Skeletal muscle satellite cell (primary cell): ENCODE results near the gene COBL.

Source experiments
- H3K27me3 ChIP-seq: 2 replicates; pipeline ENCODE4 v1.7.0; 2013; ENCODE audit warnings: low read length; ENCODE audit not compliant: control insufficient read depth, insufficient read depth
- H3K36me3 ChIP-seq: 2 replicates; pipeline ENCODE4 v1.7.0; 2013; ENCODE audit warnings: mild to moderate bottlenecking, control low read depth, low read length; ENCODE audit not compliant: insufficient read depth
- H3K4me1 ChIP-seq: 2 replicates; pipeline ENCODE4 v1.7.0; 2013; ENCODE audit warnings: low read length; ENCODE audit not compliant: control insufficient read depth, insufficient read depth
- H3K4me2 ChIP-seq: 2 replicates; pipeline ENCODE4 v1.7.0; 2013; ENCODE audit warnings: mild to moderate bottlenecking, low read length
- H3K4me3 ChIP-seq: 2 replicates; pipeline ENCODE4 v1.7.0; 2013; ENCODE audit warnings: low read length
- H3K9ac ChIP-seq: 2 replicates; pipeline ENCODE4 v1.7.0; 2013; ENCODE audit warnings: mild to moderate bottlenecking, low read depth, low read length, moderate library complexity
- H3K9me3 ChIP-seq: replicated peaks from 2 replicates; pipeline ENCODE4 v1.7.0; 2013; ENCODE audit warnings: mild to moderate bottlenecking, control low read depth, low read length

The COBL gene

DNA sequence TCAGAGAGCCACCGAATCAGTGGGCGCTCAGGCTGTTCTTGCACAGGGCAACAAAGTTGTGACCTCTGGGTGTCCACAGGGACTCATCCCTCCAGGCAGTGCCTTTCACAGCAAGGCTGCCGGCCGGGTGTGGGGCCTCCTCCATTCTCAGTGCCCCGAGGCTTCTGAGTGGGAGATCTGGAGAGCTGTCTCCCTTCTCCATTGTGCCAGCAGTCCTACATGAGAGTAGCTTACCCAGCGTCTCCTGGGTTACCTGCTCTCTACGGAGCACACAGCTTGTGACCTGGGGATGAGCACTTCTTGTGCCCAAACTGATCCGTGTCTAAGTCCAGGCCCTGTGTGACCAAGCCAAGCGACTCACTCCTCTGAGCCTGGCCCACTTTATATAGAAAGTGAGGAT lies 293.1 kb downstream of the COBL start:
- Histone ChIP-seq H3K9ac (no peak overlapping the region), H3K9me3 (no peaks in the 10 kb centered on the region), H3K36me3 (no peaks in the 10 kb centered on the region), H3K4me2 (no peak overlapping the region), H3K4me3 (no peak overlapping the region), H3K4me1 (peaks cover 16% of the 10 kb centered on the region), H3K27me3 (peaks cover 3% of the 10 kb centered on the region)

DNA sequence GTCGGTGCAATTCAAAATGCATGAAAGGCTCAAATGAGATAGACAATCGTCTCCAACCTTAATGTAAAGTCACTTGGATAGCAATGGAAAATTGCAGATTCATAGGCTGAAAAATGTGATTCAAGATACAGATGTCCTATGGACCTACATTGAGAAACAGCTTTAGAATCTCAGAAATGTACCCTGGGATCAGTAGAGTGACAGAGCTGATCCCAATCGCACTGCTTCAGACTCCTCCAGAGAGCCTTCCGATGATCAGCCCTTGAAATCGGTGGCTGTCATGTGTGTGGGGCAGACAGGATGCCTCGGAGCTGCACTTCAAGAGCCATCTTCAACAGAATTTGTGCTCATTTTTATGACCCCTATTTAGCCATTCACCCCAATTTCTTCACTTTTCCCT lies 293.8 kb downstream of the COBL start:
- peaks cover 3% of the 10 kb centered on the region for H3K27me3 ChIP-seq
- H3K4me1 ChIP-seq, result peaks cover 16% of the 10 kb centered on the region
- H3K9ac ChIP-seq, result no peak overlapping the region
- no peak overlapping the region for H3K4me2 ChIP-seq
- no peaks in the 10 kb centered on the region for H3K36me3 ChIP-seq
- no peak overlapping the region for H3K4me3 ChIP-seq
- no peaks in the 10 kb centered on the region for H3K9me3 ChIP-seq

DNA sequence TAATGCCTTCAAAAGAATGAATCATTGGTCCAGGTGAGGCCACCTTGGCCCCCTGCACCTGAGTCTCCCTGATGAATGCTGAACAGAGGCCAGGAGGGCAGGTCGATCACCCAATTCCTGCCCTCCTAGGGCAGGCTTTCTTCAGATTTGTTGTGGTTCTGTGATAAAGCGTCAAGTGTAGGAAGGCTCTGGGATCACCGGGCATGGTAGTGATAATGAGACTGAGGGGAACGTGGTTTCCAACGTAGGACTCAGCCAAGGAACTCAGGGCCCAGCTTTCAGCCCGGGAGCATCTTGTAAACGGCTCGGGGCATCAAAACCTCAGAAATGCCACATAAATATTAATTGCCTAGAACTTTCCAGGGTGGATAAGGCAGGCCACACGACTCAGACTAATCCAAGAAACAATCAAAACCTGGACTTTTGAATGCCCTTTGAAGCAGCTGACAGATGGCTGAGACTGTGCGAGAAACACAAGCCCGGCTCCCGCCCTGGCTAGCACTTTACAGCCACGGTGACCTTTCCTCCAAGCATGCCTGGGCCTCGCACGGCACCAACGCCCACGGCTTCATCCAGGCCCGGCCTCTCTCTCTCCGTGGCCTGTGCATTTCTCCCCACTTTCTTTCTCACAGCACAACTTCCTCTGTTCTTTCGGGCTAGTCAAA lies 294.6 kb downstream of the COBL start:
- Histone ChIP-seq H3K9ac (no peak overlapping the region), H3K9me3 (no peaks in the 10 kb centered on the region), H3K36me3 (no peaks in the 10 kb centered on the region), H3K4me1 (peaks cover 16% of the 10 kb centered on the region), H3K27me3 (peaks cover 3% of the 10 kb centered on the region), H3K4me3 (no peak overlapping the region), H3K4me2 (no peak overlapping the region)

DNA sequence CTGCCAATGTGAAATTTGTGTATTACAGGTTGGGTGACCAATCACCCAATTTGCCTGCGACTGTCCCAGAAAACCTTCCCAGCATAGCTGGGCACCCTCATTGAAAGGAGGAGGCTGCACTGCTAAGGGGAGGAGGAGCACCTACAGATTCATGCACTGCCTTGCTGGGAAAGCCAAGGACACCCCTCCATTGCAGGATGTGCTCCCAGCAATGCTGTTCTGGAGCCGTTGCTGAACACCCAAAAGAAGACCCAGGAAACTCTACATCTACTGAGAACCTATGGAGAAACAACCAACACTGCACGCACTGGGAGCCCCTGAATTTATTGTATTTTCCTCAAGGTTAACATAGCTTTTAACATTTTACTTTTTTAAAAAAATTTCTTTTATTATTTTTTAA lies 295.7 kb downstream of the COBL start:
- peaks cover 3% of the 10 kb centered on the region for H3K27me3 ChIP-seq
- H3K4me3 ChIP-seq, result no peak overlapping the region
- peaks cover 16% of the 10 kb centered on the region for H3K4me1 ChIP-seq
- no peak overlapping the region for H3K4me2 ChIP-seq
- H3K9ac ChIP-seq, result no peak overlapping the region
- H3K9me3 ChIP-seq, result no peaks in the 10 kb centered on the region
- no peaks in the 10 kb centered on the region for H3K36me3 ChIP-seq

DNA sequence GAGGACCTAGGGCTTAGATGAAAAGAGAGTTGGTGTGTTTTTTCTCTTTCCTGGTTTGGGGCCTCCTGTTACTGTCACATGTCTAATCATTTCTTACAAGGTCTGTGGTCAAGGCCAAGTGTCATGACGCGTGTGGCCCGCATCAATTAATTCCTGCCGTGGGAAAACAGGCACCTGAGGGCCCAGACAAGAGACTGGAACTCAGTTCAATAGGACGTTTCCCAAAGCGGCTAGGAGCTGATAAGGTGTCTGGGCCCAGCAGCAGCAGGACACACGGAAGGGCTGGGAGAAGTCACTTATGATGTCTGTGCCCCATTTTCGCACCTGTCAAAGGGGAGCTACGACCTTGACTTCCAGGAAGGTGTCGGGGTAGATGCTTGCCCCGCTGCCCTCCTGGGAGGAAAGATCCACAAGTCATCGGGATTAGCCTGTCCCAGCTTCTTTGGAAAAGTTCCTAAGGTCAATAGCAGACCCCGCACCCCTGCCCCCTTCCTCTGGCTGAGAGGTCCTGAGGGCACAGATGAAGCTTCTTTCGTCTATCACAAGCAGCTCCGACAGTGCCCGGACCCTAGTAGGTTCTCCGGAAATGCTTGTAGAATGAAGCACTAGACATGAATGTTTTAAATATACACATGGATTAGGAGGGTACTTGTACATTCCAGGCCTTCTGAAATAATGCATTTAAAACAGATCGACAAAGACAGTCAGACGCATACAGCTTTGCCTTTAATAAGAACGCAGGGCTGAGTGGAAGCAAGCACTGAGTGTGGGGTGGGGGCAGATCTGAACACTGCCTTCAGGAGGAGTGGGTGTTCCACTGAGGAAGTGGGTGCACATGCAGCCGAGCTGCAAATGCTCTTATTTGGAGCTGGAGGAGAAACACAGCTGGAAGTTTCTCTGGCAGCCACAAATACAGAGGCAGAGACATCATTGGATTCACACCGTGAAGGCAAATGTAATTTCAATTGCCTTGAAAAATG lies 296.4 kb downstream of the COBL start:
- H3K4me2 ChIP-seq, result no peak overlapping the region
- H3K27me3 ChIP-seq, result peaks cover 9% of the 10 kb centered on the region
- peaks cover 16% of the 10 kb centered on the region for H3K4me1 ChIP-seq
- H3K4me3 ChIP-seq, result no peak overlapping the region
- H3K9me3 ChIP-seq, result no peaks in the 10 kb centered on the region
- no peak overlapping the region for H3K9ac ChIP-seq
- no peaks in the 10 kb centered on the region for H3K36me3 ChIP-seq

DNA sequence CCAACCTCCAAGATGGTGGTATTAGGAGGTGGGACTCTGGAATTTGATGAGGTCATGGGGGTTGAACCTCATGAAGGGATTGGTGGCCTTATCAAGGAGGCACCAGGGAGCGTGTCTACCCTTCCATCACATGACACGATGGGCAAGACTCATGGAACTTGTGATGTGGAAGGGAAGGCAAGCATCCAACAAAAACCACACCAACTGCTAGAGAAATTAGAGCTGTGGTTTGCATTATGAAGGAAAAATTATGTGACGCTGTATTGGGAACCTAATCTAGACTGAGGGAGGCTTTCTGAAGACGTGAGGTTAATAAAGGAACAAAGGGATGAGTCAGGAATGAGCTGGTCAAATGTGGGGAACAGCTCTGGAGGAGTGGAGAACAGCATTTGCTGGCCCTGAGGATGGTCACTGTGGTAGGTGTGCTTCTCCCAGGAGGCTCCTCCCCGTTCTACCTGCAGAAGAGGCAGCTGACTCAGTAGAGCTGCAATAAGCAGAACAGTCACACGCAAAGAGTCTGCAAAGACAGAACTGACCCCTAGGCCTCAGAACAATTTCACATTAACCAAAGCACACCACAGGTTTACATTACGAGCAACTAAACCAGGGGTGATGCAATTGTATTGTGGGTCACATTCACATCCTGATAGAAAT lies 297.3 kb downstream of the COBL start:
- peaks cover 12% of the 10 kb centered on the region for H3K27me3 ChIP-seq
- H3K4me2 ChIP-seq, result no peak overlapping the region
- no peaks in the 10 kb centered on the region for H3K36me3 ChIP-seq
- H3K9ac ChIP-seq, result no peak overlapping the region
- peaks cover 16% of the 10 kb centered on the region for H3K4me1 ChIP-seq
- no peaks in the 10 kb centered on the region for H3K9me3 ChIP-seq
- H3K4me3 ChIP-seq, result no peak overlapping the region

DNA sequence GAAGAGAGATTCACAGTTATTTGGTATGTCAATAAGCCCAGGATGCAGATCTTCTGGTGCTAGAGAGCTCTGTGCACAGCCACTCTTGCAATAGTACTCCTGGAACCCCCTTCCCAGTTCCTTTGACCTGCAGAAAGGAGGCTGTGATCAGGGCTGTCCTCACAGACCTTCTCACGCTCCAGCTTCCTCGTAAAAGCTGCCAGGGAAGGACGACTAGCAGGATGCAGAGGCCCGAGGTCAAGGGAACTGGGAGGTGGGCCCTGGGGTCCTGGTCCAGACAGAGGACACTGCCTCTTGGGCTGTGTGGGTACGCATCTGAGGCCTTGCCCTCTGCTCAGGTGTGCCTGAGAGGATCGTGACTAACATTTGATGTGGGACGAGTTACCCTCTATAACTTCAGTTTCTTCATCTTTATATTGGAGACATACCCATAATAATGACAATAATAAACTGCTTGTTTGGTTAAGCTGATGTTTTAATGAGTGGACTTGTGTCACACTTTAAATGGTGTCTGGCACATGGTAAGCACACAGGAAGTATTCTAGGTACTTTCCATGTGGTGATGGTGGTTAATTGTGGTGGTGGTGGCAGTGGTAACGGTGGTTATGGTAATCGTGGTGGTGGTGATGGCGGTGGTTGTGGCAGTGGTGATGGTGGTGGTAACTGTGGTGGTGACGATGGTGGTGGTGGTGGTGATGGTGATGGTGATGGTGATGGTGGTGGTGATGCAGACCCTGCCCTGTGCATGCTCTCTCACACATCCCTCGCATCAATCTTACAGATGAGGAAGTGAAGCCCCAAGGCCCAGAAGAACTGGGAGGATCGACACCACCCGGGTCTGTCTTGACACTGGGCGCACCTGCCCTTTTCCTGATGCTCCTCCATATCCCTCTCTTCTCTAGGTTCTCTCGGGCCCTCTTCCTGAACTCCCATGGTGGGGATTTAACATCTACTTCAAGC lies 298.8 kb downstream of the COBL start:
- Histone ChIP-seq H3K36me3 (no peaks in the 10 kb centered on the region), H3K4me3 (no peak overlapping the region), H3K9me3 (no peaks in the 10 kb centered on the region), H3K27me3 (peaks cover 27% of the 10 kb centered on the region), H3K4me1 (peaks cover 16% of the 10 kb centered on the region), H3K9ac (no peak overlapping the region), H3K4me2 (no peak overlapping the region)

DNA sequence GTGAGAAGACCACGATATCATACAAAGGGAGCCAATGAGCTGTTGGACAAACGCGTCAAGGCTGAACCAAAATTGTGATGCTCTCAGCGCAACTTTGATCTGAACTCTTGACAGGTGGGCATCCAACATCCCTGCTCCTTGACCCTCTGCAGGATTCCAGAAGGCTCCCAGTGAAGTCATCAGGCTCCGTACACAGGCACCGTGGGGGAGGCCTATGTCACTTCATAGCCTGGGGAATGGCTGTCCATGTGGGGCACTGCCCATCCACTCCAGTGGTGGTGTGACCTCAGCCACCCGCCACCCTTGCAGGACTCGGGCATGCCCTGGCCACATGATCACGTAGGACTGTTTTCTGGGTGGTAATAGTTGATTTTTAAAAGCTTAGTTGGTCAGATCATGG lies 300.1 kb downstream of the COBL start:
- Histone ChIP-seq H3K36me3 (no peaks in the 10 kb centered on the region), H3K9ac (no peak overlapping the region), H3K4me3 (no peak overlapping the region), H3K4me1 (peaks cover 9% of the 10 kb centered on the region), H3K9me3 (no peaks in the 10 kb centered on the region), H3K4me2 (no peak overlapping the region), H3K27me3 (peaks cover 39% of the 10 kb centered on the region)

DNA sequence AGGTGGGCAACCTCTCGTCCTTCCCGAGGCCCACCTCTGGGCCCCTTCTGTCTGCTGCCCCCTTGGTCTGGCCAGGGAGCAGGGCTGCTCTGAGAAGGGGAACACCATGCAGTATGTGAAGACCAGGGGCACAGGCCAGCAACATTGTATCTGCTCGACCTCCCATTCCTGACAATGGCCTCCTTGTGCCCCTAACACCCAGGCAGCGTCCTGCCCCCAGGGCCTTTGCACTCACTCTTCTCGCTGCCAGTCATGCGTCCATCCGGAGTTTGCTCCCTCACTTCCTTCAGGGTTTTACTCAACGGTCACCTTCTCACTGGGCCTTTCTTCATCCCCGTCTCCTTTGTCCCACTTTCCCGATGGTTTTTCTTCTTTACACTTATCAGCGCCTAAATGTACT lies 301.0 kb downstream of the COBL start:
- Histone ChIP-seq H3K9me3 (no peaks in the 10 kb centered on the region), H3K4me2 (no peak overlapping the region), H3K27me3 (peaks cover 41% of the 10 kb centered on the region), H3K9ac (no peak overlapping the region), H3K4me1 (peaks cover 10% of the 10 kb centered on the region), H3K36me3 (no peaks in the 10 kb centered on the region), H3K4me3 (no peak overlapping the region)

DNA sequence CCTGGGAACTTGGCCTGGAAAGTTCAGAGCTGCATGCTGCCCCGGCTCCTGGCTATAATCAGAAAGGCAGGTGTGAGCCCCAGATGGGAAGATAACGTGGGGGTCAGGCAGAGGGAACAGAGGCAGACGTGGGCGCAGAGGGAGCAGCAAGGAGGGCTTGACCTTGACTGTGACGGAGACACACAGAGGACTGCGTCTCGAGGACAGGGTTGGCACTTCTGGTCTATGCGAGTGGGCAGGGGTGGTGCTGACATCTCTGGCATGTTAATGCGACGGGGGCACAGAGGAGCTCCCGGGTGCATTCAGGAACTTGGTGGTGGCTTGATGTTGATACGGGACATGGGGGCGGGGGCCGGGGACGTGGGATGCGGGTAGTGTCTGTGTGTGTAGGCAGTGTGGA lies 301.8 kb downstream of the COBL start:
- no peaks in the 10 kb centered on the region for H3K36me3 ChIP-seq
- H3K9ac ChIP-seq, result no peak overlapping the region
- peaks cover 18% of the 10 kb centered on the region for H3K4me1 ChIP-seq
- no peaks in the 10 kb centered on the region for H3K9me3 ChIP-seq
- no peak overlapping the region for H3K4me2 ChIP-seq
- no peak overlapping the region for H3K4me3 ChIP-seq
- peaks cover 41% of the 10 kb centered on the region for H3K27me3 ChIP-seq
